ENCODE measurements around the gene IFNA13. TPM values are rescaled to one million over a fixed set of nuclear protein-coding genes. Genes with fewer than 3 reads are reported as not detected.

IFNA13 gene
- total and polyA plus RNA-seq, 2 donors (not counting 3 experiments of a cell fraction or from before 2014, with no cell fraction given) = not detected

GRCh38 chr9:21336457-21336856, 31.4 kb downstream of the IFNA13 start:
- DNase-seq (ENCODE audit: low read depth, low spot score) = no peak
- TF ChIP-seq FOS (IDR thresholded peaks at IDR 0.05; ENCODE audit: borderline replicate concordance, insufficient read depth, low read length) (no peak), JUN (IDR thresholded peaks at IDR 0.05; ENCODE audit: borderline replicate concordance, insufficient read depth, insufficient read length, low read depth) (no peak), POLR2A (IDR thresholded peaks at IDR 0.05; ENCODE audit: low read depth, low read length) (no peak), POLR2AphosphoS5 (IDR thresholded peaks at IDR 0.05; ENCODE audit: insufficient read depth, low read depth, low read length) (no peak), CTCF (IDR thresholded peaks at IDR 0.05; ENCODE audit: extremely low read depth in 1 of 2, insufficient read depth in 1 of 2, low read depth in 1 of 2, low read length in 2 of 2) (no peak), MYC (IDR thresholded peaks at IDR 0.05; ENCODE audit: low read depth, low read length) (no peak), EZH2 (IDR thresholded peaks at IDR 0.05; ENCODE audit: borderline replicate concordance, low read depth, low read length, severe bottlenecking) (no peak), MAX (IDR thresholded peaks at IDR 0.05; ENCODE audit: insufficient read depth, insufficient read length) (no peak), GATA2 (IDR thresholded peaks at IDR 0.05; ENCODE audit: insufficient read depth, insufficient read length, low read depth, low read length) (no peak)
- Histone ChIP-seq H3K4me2 (ENCODE audit: insufficient read depth, low read length) (no peak overlapping the region), H3K4me3 (replicated peaks in 1 of 3; ENCODE audit: insufficient read depth in 1 of 3, low read depth in 1 of 3, low read length in 3 of 3) (no peak overlapping the region), H3K9ac (replicated peaks; ENCODE audit: extremely low read depth, insufficient read depth, low read length) (no peak overlapping the region), H3K9me3 (replicated peaks; ENCODE audit: control insufficient read depth, insufficient read depth, low read length) (no peaks in the 10 kb centered on the region), H4K20me1 (replicated peaks; ENCODE audit: control insufficient read depth, extremely low read depth, insufficient read depth, low read length) (peaks cover 5% of the 10 kb centered on the region), H3K27ac (ENCODE audit: insufficient read depth, low read depth, low read length) (no peak overlapping the region), H3K27me3 (ENCODE audit: control insufficient read depth in 2 of 2, insufficient read depth in 2 of 2, low read length in 2 of 2) (peaks cover 12 to 24% of the 10 kb centered on the region in 2 experiments), H3K9me1 (replicated peaks; ENCODE audit: control insufficient read depth, extremely low read depth, insufficient read depth, low read length) (no peaks in the 10 kb centered on the region), H3K36me3 (ENCODE audit: control insufficient read depth in 2 of 2, extremely low read depth in 1 of 2, insufficient read depth in 2 of 2, low read length in 2 of 2) (no peaks in the 10 kb centered on the region), H2AFZ (ENCODE audit: low read depth, low read length) (no peak overlapping the region), H3K79me2 (ENCODE audit: control insufficient read depth, insufficient read depth, low read length) (peaks cover 37% of the 10 kb centered on the region), H3K4me1 (ENCODE audit: control insufficient read depth, extremely low read depth, insufficient read depth, low read length) (peaks cover 28% of the 10 kb centered on the region)
- no peak for FAIRE-seq
- dilution Hi-C loops (cut with MboI; ENCODE audit: extremely low pct_ligation_motif_present, low sequenced_read_pairs) (no loop called here), intact Hi-C loops (cut with micrococcal nuclease) (loop anchor here (10.0 kb wide), 1 partner anchor 1108 kb away; the partner anchor contains the start of gene DMRTA1)
- POLR2A ChIA-PET = no interaction called here
- CTCF ChIA-PET = interaction anchor here (1.3 to 3.7 kb wide), 4 partner anchors 10 to 98 kb away, joined by 4 to 12 read pairs (median 10); no protein-coding TSS in a partner anchor
- BruUV-seq (replicated peaks) = no TSS peak
